Measurements from ENCODE around the gene RIN2.

Gene RIN2

DNA sequence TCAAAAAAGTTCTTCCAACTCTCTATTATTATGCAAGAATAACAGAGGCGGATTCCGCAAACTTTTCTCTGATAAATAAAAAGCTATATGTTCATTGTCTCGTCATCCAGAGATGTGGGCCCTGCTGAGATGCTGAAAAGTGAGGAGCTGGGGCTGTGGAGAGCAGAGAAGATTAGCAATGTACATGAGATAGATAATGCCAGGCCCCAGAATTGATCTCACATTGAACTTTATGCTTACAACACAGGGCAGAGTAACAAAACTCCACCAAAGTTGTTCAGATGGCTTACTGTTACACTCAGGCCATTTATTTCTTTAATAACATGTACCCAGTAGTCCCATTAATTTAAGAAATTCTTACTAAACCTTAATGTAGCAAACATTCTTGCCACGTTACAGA lies 32.7 kb upstream of the RIN2 start:
- no peak overlapping the region for H3K27ac ChIP-seq (ENCODE audit: insufficient read depth in 1 of 2, low read depth in 1 of 2, low read length in 2 of 2, poor library complexity in 1 of 2, severe bottlenecking in 2 of 2)
- 100% methylated on average over 2 of the region's 4 CpGs for WGBS (ENCODE audit: insufficient coverage)

DNA sequence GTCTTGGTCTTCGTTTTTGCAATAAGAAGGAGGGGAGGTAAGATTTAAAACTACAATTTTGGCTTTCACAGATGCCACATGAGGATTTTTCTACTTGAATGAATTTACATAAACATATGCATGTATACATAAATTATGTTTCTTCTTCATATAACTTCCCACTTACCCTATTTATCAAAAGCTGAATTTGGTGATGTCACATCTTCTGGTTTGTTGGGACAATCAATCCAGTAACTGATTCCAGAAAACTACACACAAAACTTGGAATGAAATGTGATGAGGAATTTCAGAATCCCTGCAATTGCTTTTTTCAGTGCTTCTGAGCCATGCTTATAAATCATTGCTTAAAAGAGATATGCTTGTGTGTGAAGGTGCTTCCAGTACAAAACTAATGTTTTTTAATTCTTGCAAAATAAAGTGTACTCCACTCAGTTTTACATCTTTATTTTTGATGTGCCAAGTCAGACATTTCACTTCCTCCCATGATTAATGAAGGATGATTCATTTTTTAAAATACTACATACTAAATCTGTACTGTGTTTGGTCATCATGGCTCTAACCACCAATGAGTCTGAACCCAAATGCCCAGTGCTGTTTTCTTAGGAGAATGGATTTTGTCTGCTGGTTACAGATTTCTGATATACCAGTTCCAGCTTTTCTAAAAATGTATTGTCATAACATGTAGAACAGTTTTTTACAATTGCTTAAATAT lies 32.1 kb upstream of the RIN2 start:
- Histone ChIP-seq H3K36me3 (ENCODE audit: control insufficient read depth in 4 of 4, insufficient read depth in 4 of 4, low read length in 3 of 4) (no peaks in the 10 kb centered on the region), H3K9me3 (ENCODE audit: control extremely low read depth in 1 of 5, control insufficient read depth in 4 of 5, insufficient read depth in 2 of 5, low read depth in 1 of 5, low read length in 4 of 5) (peaks cover 0 to 2% (median 0%) of the 10 kb centered on the region in 5 experiments), H3K4me3 (ENCODE audit: control insufficient read depth in 1 of 7, extremely low read depth in 1 of 7, insufficient read depth in 4 of 7, low read depth in 2 of 7, low read length in 6 of 7) (no peak overlapping the region), H3K27me3 (replicated peaks in 2 of 5; ENCODE audit: control insufficient read depth in 4 of 5, insufficient read depth in 5 of 5, low read length in 4 of 5) (no peaks in the 10 kb centered on the region), H3K4me1 (ENCODE audit: control extremely low read depth in 1 of 4, control insufficient read depth in 4 of 4, insufficient read depth in 4 of 4, low read length in 3 of 4) (peaks cover 0 to 12% (median 3%) of the 10 kb centered on the region in 4 experiments), H3K27ac (ENCODE audit: insufficient read depth in 1 of 2, low read depth in 1 of 2, low read length in 2 of 2, poor library complexity in 1 of 2, severe bottlenecking in 2 of 2) (no peak overlapping the region)
- ChIA-PET POLR2A (no interaction called here), CTCF (interaction anchor here (1.1 kb wide), 1 partner anchor 84 kb away, joined by 3 read pairs; no protein-coding TSS in a partner anchor)
- no CpG with 5 or more reads among the region's 1 CpG for WGBS (ENCODE audit: insufficient coverage)
- DNase-seq = no peak

More for the DNA sequence above, 32.7 kb upstream of the RIN2 start:
- Histone ChIP-seq H3K4me3 (ENCODE audit: control insufficient read depth in 1 of 7, extremely low read depth in 1 of 7, insufficient read depth in 4 of 7, low read depth in 2 of 7, low read length in 6 of 7) (no peak overlapping the region), H3K27me3 (replicated peaks in 2 of 5; ENCODE audit: control insufficient read depth in 4 of 5, insufficient read depth in 5 of 5, low read length in 4 of 5) (no peaks in the 10 kb centered on the region), H3K4me1 (ENCODE audit: control extremely low read depth in 1 of 4, control insufficient read depth in 4 of 4, insufficient read depth in 4 of 4, low read length in 3 of 4) (peaks cover 0 to 7% (median 3%) of the 10 kb centered on the region in 4 experiments), H3K36me3 (ENCODE audit: control insufficient read depth in 4 of 4, insufficient read depth in 4 of 4, low read length in 3 of 4) (no peaks in the 10 kb centered on the region), H3K9me3 (ENCODE audit: control extremely low read depth in 1 of 5, control insufficient read depth in 4 of 5, insufficient read depth in 2 of 5, low read depth in 1 of 5, low read length in 4 of 5) (peaks cover 0 to 2% (median 0%) of the 10 kb centered on the region in 5 experiments)
- CTCF ChIA-PET = interaction anchor here (1.1 kb wide), 1 partner anchor 83 kb away, joined by 3 read pairs; no protein-coding TSS in a partner anchor
- no peak for DNase-seq
- POLR2A ChIA-PET = no interaction called here

DNA sequence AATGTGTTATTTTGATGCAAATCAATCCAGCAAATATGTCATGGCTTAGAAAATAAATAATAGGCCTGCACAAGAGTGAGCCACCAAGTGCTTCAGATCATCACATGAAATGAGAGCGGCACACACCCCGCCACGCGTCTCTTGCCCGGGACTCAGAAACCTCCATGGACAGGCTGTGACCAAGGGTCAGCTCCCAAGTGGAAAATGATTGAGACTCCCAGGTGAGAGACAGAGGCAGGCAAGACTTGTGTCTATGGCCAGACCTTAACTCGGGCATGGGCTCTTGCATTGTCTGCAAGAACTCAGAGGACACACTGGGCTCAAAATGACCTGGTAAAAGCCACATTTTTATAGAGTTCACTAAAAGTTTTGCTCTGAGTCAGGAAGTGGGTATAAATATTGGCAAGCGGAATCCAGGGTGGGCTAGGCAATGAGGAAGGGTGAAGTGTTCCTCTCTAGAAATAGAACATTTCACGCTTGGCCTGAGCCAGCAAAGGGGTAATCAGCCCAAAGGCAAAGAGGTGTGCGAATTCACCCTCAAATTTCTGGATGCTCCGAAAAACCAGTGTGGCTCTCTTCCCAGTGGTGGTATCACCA lies 30.7 kb upstream of the RIN2 start:
- 92% methylated on average over 9 of the region's 10 CpGs for WGBS (ENCODE audit: insufficient coverage)
- H3K4me3 ChIP-seq (ENCODE audit: control insufficient read depth in 1 of 7, extremely low read depth in 1 of 7, insufficient read depth in 4 of 7, low read depth in 2 of 7, low read length in 6 of 7) = no peak overlapping the region
- peaks cover 0 to 2% (median 0%) of the 10 kb centered on the region in 5 experiments for H3K9me3 ChIP-seq (ENCODE audit: control extremely low read depth in 1 of 5, control insufficient read depth in 4 of 5, insufficient read depth in 2 of 5, low read depth in 1 of 5, low read length in 4 of 5)
- no peaks in the 10 kb centered on the region for H3K27me3 ChIP-seq (replicated peaks in 2 of 5; ENCODE audit: control insufficient read depth in 4 of 5, insufficient read depth in 5 of 5, low read length in 4 of 5)
- H3K36me3 ChIP-seq (ENCODE audit: control insufficient read depth in 4 of 4, insufficient read depth in 4 of 4, low read length in 3 of 4) = no peaks in the 10 kb centered on the region
- peaks cover 0 to 12% (median 3%) of the 10 kb centered on the region in 4 experiments for H3K4me1 ChIP-seq (ENCODE audit: control extremely low read depth in 1 of 4, control insufficient read depth in 4 of 4, insufficient read depth in 4 of 4, low read length in 3 of 4)
- CTCF ChIA-PET = no interaction called here
- POLR2A ChIA-PET = no interaction called here
- no peak for DNase-seq
- no peak overlapping the region for H3K27ac ChIP-seq (ENCODE audit: insufficient read depth in 1 of 2, low read depth in 1 of 2, low read length in 2 of 2, poor library complexity in 1 of 2, severe bottlenecking in 2 of 2)

DNA sequence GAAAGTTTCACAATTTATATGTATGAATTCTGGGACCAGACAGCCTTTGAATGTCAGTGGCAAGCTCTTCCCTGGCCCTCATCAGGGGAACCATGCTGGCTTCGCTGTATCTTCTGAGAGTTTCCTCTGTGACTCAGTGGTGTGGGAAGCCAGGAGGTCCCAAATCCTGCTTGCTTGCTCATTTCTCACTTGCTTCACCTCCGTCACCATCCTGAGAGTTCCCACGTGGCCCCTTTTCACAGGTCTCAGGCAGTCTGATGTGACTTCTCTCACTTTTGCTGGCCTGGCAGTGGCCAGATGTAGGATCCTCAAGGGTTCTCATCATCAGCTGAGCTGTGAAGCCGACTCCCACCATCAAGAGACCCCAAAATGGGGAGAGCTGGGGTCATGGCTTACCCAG lies 28.4 kb upstream of the RIN2 start:
- no peak for DNase-seq
- Histone ChIP-seq H3K4me1 (ENCODE audit: control extremely low read depth in 1 of 4, control insufficient read depth in 4 of 4, insufficient read depth in 4 of 4, low read length in 3 of 4) (peaks cover 0 to 13% (median 3%) of the 10 kb centered on the region in 4 experiments), H3K36me3 (ENCODE audit: control insufficient read depth in 4 of 4, insufficient read depth in 4 of 4, low read length in 3 of 4) (no peaks in the 10 kb centered on the region), H3K9me3 (ENCODE audit: control extremely low read depth in 1 of 5, control insufficient read depth in 4 of 5, insufficient read depth in 2 of 5, low read depth in 1 of 5, low read length in 4 of 5) (peaks cover 0 to 2% (median 0%) of the 10 kb centered on the region in 5 experiments), H3K4me3 (ENCODE audit: control insufficient read depth in 1 of 7, extremely low read depth in 1 of 7, insufficient read depth in 4 of 7, low read depth in 2 of 7, low read length in 6 of 7) (no peak overlapping the region), H3K27ac (ENCODE audit: insufficient read depth in 1 of 2, low read depth in 1 of 2, low read length in 2 of 2, poor library complexity in 1 of 2, severe bottlenecking in 2 of 2) (no peak overlapping the region), H3K27me3 (replicated peaks in 2 of 5; ENCODE audit: control insufficient read depth in 4 of 5, insufficient read depth in 5 of 5, low read length in 4 of 5) (no peaks in the 10 kb centered on the region)
- ChIA-PET CTCF (interaction anchor here (0.6 to 1.4 kb wide), 3 partner anchors 23 to 42 kb away, joined by 3 read pairs; no protein-coding TSS in a partner anchor), POLR2A (no interaction called here)
- WGBS (ENCODE audit: insufficient coverage) = 100% methylated on average over 3 of the region's 4 CpGs

DNA sequence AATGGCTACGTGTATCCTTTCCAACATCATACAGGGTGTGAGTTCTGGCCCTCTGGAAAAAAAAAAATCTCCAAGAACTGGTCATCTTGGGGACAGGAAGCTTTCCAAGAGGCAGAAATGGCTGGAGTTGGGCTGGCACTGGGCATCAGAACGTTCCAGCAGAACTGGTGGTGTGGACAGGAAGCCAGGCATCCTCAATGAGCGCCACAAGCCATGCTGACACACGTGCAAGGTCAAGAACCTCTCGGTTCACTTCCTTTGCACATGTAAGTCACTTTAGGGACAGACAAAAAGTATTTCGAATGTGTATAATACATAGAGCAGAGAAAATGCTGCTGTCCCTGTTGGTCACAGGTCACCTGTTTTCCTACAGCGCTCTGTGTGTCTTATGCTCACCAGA lies 27.4 kb upstream of the RIN2 start:
- POLR2A ChIA-PET = no interaction called here
- WGBS (ENCODE audit: insufficient coverage) = 0% methylated on average over 1 of the region's 7 CpGs
- H3K27ac ChIP-seq (ENCODE audit: insufficient read depth in 1 of 2, low read depth in 1 of 2, low read length in 2 of 2, poor library complexity in 1 of 2, severe bottlenecking in 2 of 2) = no peak overlapping the region
- H3K4me1 ChIP-seq (ENCODE audit: control extremely low read depth in 1 of 4, control insufficient read depth in 4 of 4, insufficient read depth in 4 of 4, low read length in 3 of 4) = peaks cover 2 to 23% (median 12%) of the 10 kb centered on the region in 4 experiments
- DNase-seq = no peak
- H3K4me3 ChIP-seq (ENCODE audit: control insufficient read depth in 1 of 7, extremely low read depth in 1 of 7, insufficient read depth in 4 of 7, low read depth in 2 of 7, low read length in 6 of 7) = no peak overlapping the region
- peaks cover 0 to 2% (median 0%) of the 10 kb centered on the region in 5 experiments for H3K9me3 ChIP-seq (ENCODE audit: control extremely low read depth in 1 of 5, control insufficient read depth in 4 of 5, insufficient read depth in 2 of 5, low read depth in 1 of 5, low read length in 4 of 5)
- CTCF ChIA-PET = interaction anchor here (1.0 kb wide), 1 partner anchor 12 kb away, joined by 4 read pairs; no protein-coding TSS in a partner anchor
- H3K36me3 ChIP-seq (ENCODE audit: control insufficient read depth in 4 of 4, insufficient read depth in 4 of 4, low read length in 3 of 4) = no peaks in the 10 kb centered on the region
- H3K27me3 ChIP-seq (replicated peaks in 2 of 5; ENCODE audit: control insufficient read depth in 4 of 5, insufficient read depth in 5 of 5, low read length in 4 of 5) = no peaks in the 10 kb centered on the region

DNA sequence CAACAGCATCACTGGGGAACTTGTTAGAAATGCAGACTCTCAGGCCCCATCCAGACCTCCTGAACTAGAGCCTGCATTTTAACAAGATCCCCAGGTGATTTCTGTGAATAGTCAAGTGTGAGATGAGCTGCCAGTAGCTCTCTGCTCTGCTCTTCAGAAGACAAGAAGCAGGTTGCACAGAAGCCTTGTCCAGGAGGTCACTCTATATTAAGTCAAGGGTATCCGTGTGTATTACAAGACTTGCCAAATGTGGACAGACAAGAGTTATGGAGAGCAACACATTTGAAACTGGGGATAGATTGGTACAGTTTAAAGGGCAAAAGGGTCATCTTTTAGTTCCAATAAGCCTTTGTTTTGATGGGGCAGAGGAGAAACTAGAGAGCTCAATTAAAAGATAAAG lies 23.2 kb upstream of the RIN2 start:
- POLR2A ChIA-PET = interaction anchor here (1.4 kb wide), 1 partner anchor 23 kb away, joined by 3 read pairs; no protein-coding TSS in a partner anchor
- no peak for DNase-seq
- Histone ChIP-seq H3K27ac (ENCODE audit: insufficient read depth in 1 of 2, low read depth in 1 of 2, low read length in 2 of 2, poor library complexity in 1 of 2, severe bottlenecking in 2 of 2) (peak overlapping the region in 1 of 2 experiments; percentile 71), H3K9me3 (ENCODE audit: control extremely low read depth in 1 of 5, control insufficient read depth in 4 of 5, insufficient read depth in 2 of 5, low read depth in 1 of 5, low read length in 4 of 5) (no peaks in the 10 kb centered on the region), H3K36me3 (ENCODE audit: control insufficient read depth in 4 of 4, insufficient read depth in 4 of 4, low read length in 3 of 4) (no peaks in the 10 kb centered on the region), H3K27me3 (replicated peaks in 2 of 5; ENCODE audit: control insufficient read depth in 4 of 5, insufficient read depth in 5 of 5, low read length in 4 of 5) (no peaks in the 10 kb centered on the region), H3K4me1 (ENCODE audit: control extremely low read depth in 1 of 4, control insufficient read depth in 4 of 4, insufficient read depth in 4 of 4, low read length in 3 of 4) (peaks cover 4 to 24% (median 12%) of the 10 kb centered on the region in 4 experiments), H3K4me3 (ENCODE audit: control insufficient read depth in 1 of 7, extremely low read depth in 1 of 7, insufficient read depth in 4 of 7, low read depth in 2 of 7, low read length in 6 of 7) (no peak overlapping the region)
- WGBS (ENCODE audit: insufficient coverage) = 100% methylated on average over 1 of the region's 1 CpG
- CTCF ChIA-PET = interaction anchor here (0.6 to 1.0 kb wide), 3 partner anchors 20 to 51 kb away, joined by 3 read pairs; no protein-coding TSS in a partner anchor

DNA sequence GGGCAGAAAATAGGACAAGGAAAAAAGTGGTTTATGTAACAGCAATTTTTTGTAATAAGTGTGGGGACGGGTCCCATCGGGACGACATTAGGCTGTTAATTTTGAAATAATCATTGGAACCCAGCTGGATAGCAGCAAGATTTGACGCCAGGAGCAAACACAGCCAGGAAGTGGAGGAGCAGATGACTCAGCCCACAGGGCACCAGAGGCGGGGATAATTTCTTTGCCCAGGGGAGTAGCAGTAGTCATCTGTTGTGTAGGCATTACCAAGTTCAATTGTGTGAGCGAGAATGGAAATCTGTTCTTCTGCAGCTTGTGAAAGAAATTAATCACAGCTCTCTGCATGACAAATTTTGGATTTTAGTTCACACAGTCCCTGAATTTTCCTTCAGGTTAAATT lies 22.6 kb upstream of the RIN2 start:
- WGBS (ENCODE audit: insufficient coverage) = 3% methylated on average over 6 of the region's 6 CpGs
- ChIA-PET CTCF (interaction anchor here (0.6 to 1.0 kb wide), 3 partner anchors 21 to 50 kb away, joined by 3 read pairs; no protein-coding TSS in a partner anchor), POLR2A (interaction anchor here (0.7 to 1.4 kb wide), 3 partner anchors 10 to 1157 kb away, joined by 3 to 5 read pairs (median 3); no protein-coding TSS in a partner anchor)
- DNase-seq = peak; percentile 62 to 92 (median 87)
- H3K27ac ChIP-seq (ENCODE audit: insufficient read depth in 1 of 2, low read depth in 1 of 2, low read length in 2 of 2, poor library complexity in 1 of 2, severe bottlenecking in 2 of 2) = peak overlapping the region in 1 of 2 experiments; percentile 71
- H3K9me3 ChIP-seq (ENCODE audit: control extremely low read depth in 1 of 5, control insufficient read depth in 4 of 5, insufficient read depth in 2 of 5, low read depth in 1 of 5, low read length in 4 of 5) = no peaks in the 10 kb centered on the region
- H3K27me3 ChIP-seq (replicated peaks in 2 of 5; ENCODE audit: control insufficient read depth in 4 of 5, insufficient read depth in 5 of 5, low read length in 4 of 5) = no peaks in the 10 kb centered on the region
- H3K4me1 ChIP-seq (ENCODE audit: control extremely low read depth in 1 of 4, control insufficient read depth in 4 of 4, insufficient read depth in 4 of 4, low read length in 3 of 4) = peaks cover 4 to 24% (median 12%) of the 10 kb centered on the region in 4 experiments
- no peaks in the 10 kb centered on the region for H3K36me3 ChIP-seq (ENCODE audit: control insufficient read depth in 4 of 4, insufficient read depth in 4 of 4, low read length in 3 of 4)
- H3K4me3 ChIP-seq (ENCODE audit: control insufficient read depth in 1 of 7, extremely low read depth in 1 of 7, insufficient read depth in 4 of 7, low read depth in 2 of 7, low read length in 6 of 7) = peak overlapping the region in 1 of 7 experiments; percentile 19
